ENCODE results near the gene WNT3A. TPM values are rescaled to one million over a fixed set of nuclear protein-coding genes. Genes with fewer than 3 reads are reported as not detected.

Gene WNT3A
- total and polyA plus RNA-seq, 12 donors, result not detected

DNA sequence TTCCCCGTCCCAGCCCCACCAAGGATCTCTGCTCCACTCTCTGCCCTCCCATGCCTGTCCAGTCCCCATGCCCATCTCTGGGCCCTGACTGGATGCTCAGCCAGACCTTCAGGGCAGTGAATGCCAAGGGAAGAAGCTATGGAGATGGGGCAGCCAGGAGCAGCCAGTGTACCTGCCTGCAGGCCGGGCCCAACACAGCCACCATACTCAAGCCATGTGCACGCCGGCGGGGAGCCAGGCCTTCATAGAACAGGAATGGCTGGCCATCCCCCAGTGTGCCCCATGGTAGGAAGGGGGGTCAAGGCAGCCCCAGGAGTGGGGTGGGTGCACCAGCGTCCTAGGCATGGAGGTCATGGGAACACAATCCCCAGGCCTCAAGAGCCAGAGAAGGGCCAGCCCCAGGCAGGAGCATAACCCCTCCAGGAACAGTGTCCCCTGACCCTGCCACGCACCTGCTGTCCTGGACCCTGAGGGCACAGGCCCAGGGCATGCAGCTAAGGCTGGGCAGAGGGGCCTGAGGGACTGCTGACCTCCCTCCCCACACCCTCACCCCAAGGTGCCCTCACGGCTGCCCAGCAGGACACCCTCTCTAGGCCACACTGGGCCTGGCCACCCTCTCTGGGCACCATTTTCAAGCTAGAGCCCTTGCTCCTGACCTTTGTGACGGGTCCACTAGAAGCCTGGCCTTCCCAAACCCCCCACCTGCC is 55.4 kb downstream of the WNT3A start:
- WGBS, 2 donors, result 93 to 94% methylated on average over 9 of the region's 9 CpGs
- ATAC-seq, result no peak

GRCh38 chr1:228062812-228063211 is 56.0 kb downstream of the WNT3A start:
- peaks cover 0 to 22% (median 14%) of the 10 kb centered on the region in 9 donors for H3K4me1 ChIP-seq
- TF ChIP-seq CTCF (IDR thresholded peaks at IDR 0.05), result no peak
- WGBS, 2 donors, result 63 to 66% methylated on average over 4 of the region's 4 CpGs
- no peak overlapping the region for H3K4me3 ChIP-seq
- no peak for ATAC-seq
- no peaks in the 10 kb centered on the region for H3K36me3 ChIP-seq
- no peak for DNase-seq
- intact Hi-C loops (cut with DNase I), result no loop called here
- H3K9me3 ChIP-seq, result no peaks in the 10 kb centered on the region
- H3K27ac ChIP-seq, result no peak overlapping the region
- peaks cover 53 to 97% (median 96%) of the 10 kb centered on the region in 7 donors for H3K27me3 ChIP-seq

More for the DNA sequence above, 55.4 kb downstream of the WNT3A start:
- Histone ChIP-seq H3K4me1 (peaks cover 0 to 22% (median 14%) of the 10 kb centered on the region in 9 donors), H3K36me3 (no peaks in the 10 kb centered on the region), H3K27me3 (peaks cover 53 to 100% (median 98%) of the 10 kb centered on the region in 7 donors), H3K27ac (no peak overlapping the region), H3K4me3 (no peak overlapping the region), H3K9me3 (no peaks in the 10 kb centered on the region)
- TF ChIP-seq CTCF (IDR thresholded peaks at IDR 0.05), result no peak
- intact Hi-C loops (cut with DNase I), result no loop called here
- DNase-seq, result no peak

DNA sequence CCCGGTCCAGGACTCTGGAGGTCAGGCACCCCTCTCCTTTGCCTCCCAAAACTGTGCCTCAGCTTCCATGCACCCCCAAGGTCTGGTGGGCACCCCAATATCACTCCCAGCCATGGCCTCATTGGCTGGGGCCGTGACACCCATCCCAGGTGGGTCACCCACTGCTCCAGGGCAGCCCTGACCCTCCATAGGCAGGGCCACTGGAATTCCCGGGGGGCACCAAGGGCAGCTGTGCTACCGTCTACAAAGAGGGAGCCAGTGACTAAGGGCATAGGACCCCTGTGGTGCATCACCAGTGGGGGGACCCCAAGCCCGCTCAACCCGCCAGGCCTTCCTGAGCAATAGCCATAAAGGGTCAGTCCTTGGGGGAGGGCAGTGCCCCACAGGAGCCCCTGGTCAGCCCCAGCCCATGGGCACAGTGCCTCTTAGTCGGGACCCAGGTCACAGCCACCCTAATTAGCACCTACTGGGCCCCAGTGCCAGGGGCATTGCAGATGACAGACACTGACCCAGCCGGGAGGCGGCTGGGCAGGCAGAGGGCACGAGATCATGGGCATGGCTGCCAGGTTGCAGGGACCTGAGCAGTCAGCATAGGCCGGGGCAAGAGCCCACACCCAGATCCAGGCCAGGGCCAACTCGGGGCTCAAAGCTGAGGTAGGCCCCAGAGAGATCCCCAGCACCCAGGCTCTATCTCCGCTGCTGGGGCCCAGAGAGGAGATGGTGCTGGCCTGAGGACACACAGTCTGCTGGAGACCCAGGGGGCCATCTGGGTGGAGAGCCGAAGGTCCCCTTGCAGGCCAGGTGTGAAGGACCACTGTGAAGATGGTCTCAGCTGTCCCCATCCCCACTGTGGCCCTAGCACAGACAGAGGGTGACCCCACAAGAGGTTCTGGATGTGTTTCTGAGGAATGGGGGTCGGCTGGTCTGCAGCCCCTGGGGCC is 56.7 kb downstream of the WNT3A start:
- Histone ChIP-seq H3K4me1 (peaks cover 0 to 22% (median 14%) of the 10 kb centered on the region in 9 donors), H3K4me3 (no peak overlapping the region), H3K27me3 (peaks cover 52 to 89% (median 89%) of the 10 kb centered on the region in 7 donors), H3K27ac (no peak overlapping the region), H3K36me3 (no peaks in the 10 kb centered on the region), H3K9me3 (no peaks in the 10 kb centered on the region)
- ATAC-seq (no peak), DNase-seq (no peak)
- TF ChIP-seq CTCF (IDR thresholded peaks at IDR 0.05), result no peak
- intact Hi-C loops (cut with DNase I), result no loop called here
- 85 to 88% methylated on average over 15 of the region's 15 CpGs for WGBS, 2 donors

GRCh38 chr1:228064296-228064695 is 57.5 kb downstream of the WNT3A start:
- no peak for TF ChIP-seq CTCF (IDR thresholded peaks at IDR 0.05)
- Histone ChIP-seq H3K4me3 (no peak overlapping the region), H3K4me1 (peaks cover 0 to 18% (median 14%) of the 10 kb centered on the region in 9 donors), H3K9me3 (no peaks in the 10 kb centered on the region), H3K36me3 (no peaks in the 10 kb centered on the region), H3K27ac (no peak overlapping the region), H3K27me3 (peaks cover 45 to 82% (median 81%) of the 10 kb centered on the region in 7 donors)
- DNase-seq, result no peak
- ATAC-seq, result no peak
- intact Hi-C loops (cut with DNase I), result no loop called here
- 47 to 55% methylated on average over 8 of the region's 8 CpGs for WGBS, 2 donors
